ENCODE results near the gene BRF1.

Gene BRF1

GRCh38 chr14:105223770-105224544, 76.8 kb downstream of the BRF1 start:
- no peak for DNase-seq

GRCh38 chr14:105223260-105223659, 77.5 kb downstream of the BRF1 start:
- no peak for DNase-seq

- DNase-seq: no peak
These were observed 79.1 kb downstream of the BRF1 start for GRCh38 chr14:105221598-105222178.

DNA sequence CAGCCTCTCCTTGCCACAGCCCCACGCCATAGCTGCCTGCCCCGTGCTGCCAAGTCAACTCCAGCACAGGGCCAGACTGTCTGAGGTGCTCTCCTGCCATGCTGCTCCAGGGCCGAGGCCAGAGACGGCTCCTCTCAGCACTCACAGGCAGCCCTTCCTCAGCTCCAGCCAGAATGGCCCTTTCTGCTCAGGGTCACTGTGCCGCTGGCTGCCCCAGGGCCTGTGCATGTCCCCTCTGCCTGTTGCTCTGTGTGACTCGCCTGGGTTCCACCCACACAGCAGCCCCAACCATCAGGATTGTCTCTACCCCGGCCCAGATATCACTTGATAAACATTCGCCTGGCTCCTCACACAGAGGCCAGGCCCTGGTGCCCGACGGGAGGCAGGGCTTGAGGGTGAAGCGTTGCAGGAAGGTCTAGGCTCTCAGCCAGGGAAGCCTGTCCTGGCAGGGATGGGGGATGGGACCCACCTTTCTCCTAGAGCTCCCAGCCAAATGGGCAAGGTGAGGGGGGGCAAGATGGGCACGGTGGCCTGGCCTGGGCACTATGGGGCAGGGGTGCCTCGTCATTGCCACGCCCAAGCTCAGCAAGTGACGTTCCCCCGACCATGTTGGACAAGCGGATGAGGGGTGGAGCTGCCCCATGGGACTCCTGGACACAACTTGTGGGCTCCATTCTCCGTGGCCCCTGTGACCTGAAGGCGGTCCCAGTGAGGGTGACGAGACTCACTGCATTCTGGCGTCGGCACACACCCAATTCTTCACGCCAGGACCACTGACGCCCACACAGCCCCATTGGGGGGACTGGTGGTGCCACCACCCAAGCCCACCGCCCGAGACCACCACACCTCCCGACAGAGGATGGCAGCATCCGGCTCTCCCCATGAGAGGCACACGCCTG, 79.9 kb downstream of the BRF1 start:
- DNase-seq: no peak

DNA sequence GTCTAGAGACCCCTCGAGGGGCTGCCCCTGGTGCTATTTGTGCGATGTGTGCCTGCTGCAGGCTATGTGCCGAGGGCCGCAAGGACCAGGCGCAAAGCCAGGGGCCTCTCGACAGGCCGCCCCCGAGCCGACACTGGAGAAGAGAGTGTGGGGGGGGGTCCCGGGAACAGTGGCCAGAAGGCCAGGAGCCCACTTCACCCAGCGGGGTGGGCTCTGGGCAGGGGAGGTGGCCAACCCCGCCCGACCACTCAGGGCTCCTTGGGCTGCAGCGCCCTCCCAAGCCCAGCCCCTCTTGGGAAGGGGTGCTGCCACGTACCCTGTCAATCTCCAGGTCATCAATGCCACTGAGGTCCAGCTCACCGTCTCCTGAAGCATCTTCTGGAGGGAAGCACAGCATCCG, 81.0 kb downstream of the BRF1 start:
- no peak for DNase-seq

- DNase-seq: no peak
These were observed 81.7 kb downstream of the BRF1 start for GRCh38 chr14:105219043-105219612.

DNA sequence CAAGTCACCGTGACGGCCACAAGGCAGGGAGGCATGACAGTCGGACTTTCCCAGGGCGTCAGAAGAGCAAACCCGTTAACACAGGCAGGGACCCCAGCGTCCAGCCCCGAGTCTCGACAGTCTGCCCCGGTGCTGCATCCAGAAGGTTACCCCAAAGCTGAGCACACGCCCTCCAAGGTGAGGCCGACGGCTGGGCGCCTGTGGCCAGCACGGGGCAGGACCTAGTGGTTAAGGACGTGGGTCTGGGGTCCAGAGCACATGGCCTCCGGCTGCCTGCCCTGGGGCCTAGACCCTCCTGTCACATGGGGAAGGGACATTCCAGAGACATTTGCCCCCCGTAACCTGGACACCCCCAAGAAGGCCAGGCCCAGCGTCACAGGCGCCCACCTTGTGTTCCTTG, 82.2 kb downstream of the BRF1 start:
- DNase-seq: no peak

- DNase-seq: no peak
These were observed 83.0 kb downstream of the BRF1 start for GRCh38 chr14:105217774-105218173.

DNA sequence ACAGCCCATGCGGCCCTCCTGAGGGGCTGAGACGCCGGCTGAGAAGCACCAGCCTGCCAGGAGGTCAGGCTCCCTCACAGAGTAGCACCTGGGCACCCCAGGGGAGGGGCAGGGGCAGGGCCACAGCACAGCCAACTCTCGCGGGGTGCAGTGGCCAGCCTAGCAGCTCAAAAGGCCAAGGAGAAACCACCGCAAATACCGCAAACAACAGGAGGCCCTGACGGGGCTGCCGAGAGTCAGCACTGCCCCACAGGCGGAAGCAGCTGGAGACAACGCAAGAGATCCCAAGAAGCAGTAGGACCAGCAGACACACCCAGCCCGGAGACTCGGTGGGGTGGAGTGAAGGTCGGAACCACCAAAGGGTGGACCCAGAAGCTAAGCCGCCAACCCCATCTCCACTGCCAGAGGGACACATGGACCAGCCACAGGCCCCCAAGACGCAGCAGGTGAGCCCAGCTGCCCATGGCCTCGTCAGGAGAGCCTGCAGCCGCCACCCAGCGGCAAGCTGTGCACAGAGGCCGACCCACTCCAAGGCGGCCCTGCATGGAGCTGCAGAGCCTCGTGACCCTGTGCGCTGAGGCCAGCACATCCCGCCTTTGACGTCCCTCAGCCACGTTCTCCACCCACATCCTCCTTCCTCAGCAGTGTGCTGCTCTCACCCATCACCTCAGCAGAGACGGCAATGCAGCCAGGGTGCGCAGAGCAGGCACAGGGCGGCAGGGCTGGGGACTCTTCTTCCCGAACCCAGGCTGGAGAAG, 84.1 kb downstream of the BRF1 start:
- no peak for DNase-seq

- DNase-seq: no peak
These were observed 85.2 kb downstream of the BRF1 start for GRCh38 chr14:105215602-105216001.

GRCh38 chr14:105214324-105214915, 86.4 kb downstream of the BRF1 start:
- DNase-seq: no peak

GRCh38 chr14:105213361-105213760, 87.4 kb downstream of the BRF1 start:
- no peak for DNase-seq

- no peak for DNase-seq
These were observed 88.1 kb downstream of the BRF1 start for GRCh38 chr14:105212541-105213300.

GRCh38 chr14:105211758-105212089, 89.1 kb downstream of the BRF1 start:
- no peak for DNase-seq

GRCh38 chr14:105211086-105211757, 89.6 kb downstream of the BRF1 start:
- DNase-seq: no peak

GRCh38 chr14:105210266-105211025, 90.4 kb downstream of the BRF1 start:
- DNase-seq: no peak

GRCh38 chr14:105209646-105210045, 91.2 kb downstream of the BRF1 start:
- DNase-seq: no peak

DNA sequence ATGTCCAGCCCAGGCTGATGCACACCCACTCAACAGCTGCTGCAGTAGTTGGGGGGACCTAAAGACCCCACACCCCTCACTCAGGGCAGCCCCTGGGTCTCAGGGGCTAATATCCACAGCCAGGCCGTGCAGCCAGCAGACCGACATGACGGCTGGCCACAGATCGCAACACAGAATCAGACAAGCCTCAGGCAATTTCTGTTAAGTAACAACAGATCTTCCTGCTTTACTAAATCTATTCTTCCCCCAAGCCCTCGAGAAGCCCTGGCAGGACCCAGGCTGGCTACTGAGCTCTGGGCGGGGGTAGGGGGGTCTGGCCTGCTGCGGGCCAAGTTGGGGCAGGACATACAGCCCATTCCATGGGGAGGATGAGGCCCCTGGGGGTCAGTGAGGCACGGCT, 91.7 kb downstream of the BRF1 start:
- DNase-seq: no peak

DNA sequence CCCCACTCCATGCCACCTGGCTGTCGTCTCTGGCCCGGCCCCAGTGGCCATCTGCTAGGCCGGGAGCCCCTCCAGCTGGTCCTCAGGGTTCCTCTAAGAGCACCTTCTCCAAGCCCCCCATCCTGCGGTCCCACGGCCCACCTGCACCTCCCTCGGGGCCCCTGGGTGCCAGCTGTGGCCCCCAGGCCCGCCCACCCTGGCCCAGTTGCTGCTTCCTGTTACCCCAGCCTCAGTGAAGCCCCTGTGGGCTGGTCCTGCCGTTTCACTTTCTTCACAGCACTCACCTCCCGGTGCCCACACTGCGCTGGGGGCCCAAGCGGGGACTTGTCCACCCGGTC, 92.1 kb downstream of the BRF1 start:
- no peak for DNase-seq

GRCh38 chr14:105207996-105208737, 92.6 kb downstream of the BRF1 start:
- no peak for DNase-seq

Data from T1000 (cell line).